NCI-H774 (cell line): ENCODE measurements around the gene POLQ.
"Not testable (repeated sequence)": the region's sequence is repeated elsewhere in the genome, so short reads cannot be mapped to it uniquely, and the experiment has no call there.

Source experiments
- DNase-seq: peaks from one replicate; lab custom pipeline; 2025; lab: John Stamatoyannopoulos, UW

POLQ gene

DNA sequence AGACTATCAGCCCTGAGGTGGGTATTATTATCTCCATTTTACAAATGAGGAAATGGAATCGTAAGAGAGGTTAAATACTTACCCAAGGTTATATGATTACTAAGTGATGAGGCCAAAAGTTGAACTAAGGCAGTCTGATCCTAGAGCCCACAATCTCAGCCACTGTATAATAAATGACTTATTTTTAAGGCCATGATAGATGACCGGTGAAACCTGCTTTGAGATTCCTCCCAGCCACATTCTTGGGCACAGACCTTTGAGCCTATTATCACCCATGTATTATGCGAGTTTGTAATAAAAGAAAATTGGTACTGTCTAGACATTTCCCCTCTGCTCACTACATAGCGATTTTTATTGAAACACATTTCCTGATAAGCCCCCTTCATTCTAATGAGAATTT, 37.4 kb downstream of the POLQ start:
- no peak for DNase-seq

DNA sequence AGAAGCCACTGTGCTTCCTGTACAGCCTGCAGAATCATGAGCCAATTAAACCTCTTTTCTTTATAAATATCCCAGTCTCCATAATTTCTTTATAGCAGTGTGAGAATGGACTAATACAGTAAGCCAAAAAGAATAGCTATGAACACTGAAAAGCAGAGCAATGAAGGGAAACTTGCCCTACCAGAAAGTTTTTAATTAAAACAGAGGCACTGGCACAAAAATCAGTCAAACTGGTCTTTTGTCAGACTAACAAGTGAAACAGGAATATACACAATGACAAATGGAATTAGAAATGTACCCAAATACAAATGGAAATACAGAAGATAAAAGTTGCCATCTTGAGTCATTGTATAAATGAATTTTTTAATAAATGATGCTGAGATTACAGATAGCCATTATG, 40.5 kb downstream of the POLQ start:
- DNase-seq: no peak

DNA sequence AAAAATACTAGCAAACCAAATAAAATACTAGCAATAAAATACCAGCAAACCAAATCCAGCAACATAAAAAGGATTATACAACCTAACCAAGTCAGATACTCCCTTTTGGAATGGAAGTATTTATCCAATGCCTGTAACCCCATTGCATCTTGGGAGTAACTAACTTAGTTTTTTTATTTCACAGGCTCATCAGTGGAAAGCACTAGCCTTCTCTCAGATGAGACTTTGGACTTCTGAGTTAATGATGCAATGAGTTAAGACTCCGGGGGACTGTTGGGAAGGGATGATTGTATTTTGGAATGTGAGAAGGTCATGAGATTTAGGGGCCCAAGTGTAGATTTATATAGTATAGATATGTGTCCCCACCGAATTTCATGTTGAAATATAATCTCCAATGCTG, 41.2 kb downstream of the POLQ start:
- no peak for DNase-seq

DNA sequence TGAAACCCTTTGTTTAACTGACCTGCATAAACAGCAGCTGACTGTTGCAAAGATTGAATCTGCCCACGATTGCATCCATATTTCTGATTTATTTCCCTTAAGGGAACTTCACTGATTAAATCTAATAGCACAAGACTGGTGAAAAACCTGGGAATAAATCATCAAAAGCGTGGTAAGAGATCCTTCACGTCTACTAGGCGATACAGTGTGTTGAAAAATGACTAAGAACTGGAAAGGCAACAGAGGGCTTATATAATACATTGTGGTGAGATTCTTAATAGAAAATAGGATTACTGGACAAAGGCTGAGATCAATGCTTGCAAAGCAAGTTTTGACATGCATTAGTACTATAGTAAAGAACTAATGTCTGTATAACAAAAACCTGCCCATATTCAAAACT, 49.0 kb downstream of the POLQ start:
- DNase-seq: no peak

DNA sequence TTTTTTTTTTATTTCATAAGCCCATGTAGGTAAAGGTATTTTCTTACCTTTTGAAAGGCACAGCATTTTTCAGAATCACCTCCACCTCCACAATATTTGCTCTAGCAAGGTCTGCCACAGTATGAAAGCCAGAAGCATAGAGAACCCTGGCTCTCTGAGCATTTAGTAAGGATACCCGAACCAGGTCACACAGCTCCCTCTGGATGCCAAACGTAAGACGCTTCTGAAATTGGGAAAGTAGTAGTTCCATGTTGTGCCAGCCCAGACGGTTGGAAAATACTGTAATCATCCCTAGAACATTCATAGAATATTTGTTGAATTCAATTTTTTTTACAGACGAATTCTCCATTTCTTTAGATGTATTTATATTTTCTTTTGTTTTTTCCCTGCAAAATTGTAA, 52.4 kb downstream of the POLQ start:
- DNase-seq: no peak

DNA sequence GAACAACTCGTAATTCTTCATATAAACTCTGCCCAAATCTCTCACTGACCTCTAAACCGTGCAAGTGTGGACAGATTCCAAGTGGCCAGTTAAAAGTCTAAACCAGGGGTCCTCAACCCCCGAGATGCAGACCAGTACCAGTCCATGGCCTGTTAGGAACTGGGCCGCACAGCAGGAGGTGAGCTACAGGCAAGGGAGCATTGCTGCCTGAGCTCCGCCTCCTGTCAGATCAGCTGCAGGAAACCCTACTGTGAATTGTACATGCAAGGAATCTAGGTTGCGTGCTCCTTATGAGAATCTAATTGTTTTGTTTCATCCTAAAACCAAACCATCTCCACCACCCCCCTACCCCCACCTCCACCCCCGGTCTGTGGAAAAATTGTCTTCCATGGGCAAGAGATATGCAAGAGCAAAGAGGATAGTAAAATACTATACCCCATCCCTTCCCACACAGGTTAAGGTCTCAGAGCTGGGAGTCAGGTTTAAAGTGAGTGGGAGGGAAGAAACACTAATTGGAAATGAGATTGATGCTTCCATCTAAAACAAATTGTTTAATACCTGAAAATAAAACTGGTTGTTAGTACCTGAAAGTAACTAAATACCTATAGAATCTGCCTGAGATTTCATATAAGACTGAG, 54.0 kb downstream of the POLQ start:
- no peak for DNase-seq

DNA sequence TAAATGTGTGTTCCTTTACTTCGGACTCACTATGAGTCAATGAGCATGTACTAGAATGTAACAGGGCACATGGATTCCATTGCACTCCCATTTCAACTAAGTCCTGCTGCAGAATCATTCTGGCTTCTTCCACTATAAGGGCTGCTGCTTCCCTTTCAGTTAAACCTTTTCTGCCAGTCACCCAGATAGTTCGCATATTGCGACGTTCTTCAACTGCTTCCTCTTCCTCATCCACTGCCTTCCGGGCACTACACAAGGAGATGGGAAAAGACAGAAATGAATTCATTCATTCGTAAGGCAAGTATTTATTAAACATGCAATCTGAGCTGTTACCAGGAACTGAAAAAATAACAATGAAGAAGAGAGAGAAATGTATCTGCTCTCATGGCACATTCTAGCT, 55.6 kb downstream of the POLQ start:
- no peak for DNase-seq

DNA sequence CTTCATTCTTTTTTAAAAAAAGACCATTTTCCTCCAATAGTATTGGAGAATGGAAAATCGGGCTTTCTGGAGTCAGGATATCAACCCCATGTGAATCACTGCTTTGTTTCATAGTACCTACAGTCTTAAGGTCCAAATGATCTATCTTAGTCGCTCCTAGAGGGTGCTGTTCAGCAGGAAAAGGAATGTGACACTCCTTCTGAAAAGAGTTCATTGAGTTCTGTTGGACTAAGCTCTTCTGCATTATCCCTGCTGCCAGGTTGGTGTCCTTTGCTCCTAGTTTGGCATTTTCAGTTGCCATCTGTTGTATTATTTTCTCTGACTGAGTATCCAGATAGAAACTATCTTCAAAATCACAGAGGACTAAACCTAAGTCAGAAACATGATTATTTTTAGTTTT, 57.2 kb downstream of the POLQ start:
- DNase-seq: no peak

DNA sequence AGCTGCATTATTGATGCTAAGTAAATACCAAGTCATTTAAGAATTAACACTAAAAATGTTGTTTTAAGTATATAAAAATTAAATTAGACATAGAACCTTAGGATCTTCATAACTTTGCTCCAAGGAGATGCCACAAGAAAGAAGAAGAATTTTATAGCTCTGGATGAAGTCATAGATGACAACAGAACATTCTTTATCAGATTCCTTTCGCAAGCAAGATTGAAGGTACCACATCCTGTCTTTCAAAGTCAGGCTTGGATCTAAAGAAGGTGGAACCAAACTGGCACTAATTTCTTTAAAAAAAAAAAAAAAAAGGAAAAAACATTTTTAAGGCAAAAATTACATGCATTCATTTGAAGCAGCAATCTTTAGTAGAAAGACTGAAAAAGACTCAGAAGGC, 62.5 kb downstream of the POLQ start:
- no peak for DNase-seq

DNA sequence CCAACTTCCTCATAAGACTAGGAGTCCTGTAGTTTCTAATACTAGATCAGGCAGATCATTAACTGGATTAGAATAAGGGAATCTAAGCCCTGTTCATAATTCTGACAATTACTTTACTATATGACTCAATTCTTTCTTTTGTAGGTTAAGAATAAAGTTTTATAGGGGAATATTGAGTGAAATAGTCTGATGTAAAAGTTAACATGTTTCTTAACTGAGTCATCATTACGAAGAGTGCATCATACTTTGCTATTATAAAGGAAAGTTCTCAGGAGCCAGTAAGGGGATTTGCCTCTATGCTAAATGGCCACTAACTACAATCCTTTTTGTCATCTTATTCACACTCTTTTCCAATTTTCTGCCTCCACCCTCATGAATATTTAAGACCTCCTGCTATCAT, 63.1 kb downstream of the POLQ start:
- DNase-seq: no peak

DNA sequence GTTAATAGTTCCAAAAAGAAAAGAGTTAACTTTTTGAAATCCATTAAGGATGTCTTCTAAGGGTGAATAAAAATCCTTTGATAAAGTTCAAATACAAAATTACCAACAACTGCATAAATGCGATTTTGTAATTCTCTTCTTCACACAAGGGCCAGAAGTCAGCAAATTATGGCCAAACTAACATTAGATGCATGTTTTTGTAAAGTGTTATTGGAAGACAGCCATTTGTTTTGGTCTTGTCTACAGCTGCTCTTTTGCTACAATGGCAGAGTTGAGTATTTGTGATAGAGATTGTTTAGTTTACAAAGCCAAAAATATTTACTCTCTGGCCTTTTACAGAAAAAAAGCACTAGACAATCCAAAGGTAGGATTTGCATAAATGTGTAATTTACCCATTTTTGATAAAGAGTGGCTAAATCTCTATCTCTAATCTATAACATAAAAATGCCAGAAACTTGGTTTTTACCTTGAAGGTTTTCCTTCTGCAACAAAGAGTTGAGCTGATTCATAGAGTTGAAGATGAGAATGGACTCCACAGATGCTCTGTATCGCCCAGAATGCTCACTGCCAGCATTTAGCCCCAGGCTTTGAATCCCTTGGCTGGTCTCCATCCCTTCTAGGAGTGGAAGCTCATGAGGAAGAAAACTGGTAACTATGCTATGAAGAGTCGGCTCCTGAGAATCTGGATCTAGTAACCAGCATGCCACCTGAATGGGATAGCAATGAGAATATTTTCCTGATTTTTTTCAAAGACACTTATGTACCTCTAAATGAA, 64.5 kb downstream of the POLQ start:
- no peak for DNase-seq

DNA sequence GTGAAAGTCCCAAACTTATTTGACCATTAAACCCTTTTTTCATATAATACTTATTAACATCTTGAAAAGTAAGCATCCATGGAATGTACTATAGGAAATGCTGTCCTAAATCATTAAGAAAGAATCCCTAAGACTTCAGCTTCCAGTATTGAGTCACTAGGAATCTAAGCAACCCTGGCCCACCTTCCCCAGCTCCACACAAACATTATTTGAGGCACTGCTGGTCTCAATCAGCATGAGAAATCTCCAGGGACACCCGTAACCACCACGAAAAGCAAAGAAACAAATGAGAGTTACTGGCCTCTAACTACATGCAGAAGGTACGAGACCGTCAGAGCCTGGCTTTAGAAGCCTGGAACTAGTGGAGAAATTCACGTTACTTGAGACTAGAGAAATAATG, 68.2 kb downstream of the POLQ start:
- DNase-seq: no peak

DNA sequence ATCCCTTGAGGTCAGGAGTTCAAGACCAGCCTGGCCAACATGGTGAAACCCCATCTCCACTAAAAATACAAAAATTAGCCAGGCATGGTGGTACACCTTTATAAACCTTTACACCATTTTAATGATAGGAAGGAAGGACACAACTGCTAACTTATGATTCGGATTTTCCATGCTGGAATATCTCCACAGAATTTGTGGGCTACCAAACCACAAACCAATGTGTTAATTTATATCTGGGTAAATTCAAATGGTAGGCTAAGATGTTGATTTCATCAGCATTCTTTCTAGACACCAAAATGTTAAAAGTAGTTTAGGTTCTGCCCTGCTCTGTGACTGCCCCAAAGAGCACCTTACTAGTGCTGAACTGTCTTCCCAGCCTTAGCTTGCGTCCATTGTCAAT, 72.8 kb downstream of the POLQ start:
- DNase-seq: no peak

DNA sequence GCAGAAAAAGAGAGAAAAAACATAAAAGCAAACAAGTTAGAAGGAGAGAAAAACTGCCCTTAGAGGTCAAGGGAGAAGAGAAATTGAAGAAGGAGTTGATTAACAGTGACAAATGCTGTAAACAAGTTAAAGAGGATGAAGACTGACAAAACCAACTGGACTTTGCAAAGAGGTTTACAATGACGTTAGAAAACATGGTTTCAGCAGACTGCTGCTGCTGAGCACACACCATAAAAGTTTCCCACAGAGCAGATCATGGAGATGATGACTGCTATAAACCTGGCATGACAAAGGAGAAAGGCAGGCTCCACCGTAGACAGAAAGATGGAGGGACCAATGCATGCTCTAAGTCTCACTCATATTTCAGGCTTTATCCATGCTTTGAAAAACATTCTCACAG, 78.7 kb downstream of the POLQ start:
- no peak for DNase-seq

DNA sequence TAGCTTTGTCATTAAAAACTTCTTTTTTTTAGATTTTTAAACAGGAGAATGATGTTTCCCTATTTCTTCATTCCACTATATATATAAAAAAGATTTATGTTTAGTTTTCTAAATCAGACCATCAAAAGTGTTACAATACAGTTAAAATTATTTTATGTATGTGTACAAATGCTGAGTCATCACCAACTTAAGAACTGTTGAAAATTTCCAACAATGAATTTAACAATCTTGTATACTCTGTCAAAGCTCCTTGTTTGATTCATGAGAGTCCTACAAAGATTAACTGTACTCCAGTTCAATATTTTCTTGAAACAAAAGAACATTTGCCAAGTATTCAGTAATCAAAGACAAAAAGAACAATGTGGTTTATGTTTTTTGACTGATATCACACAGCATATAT, 82.0 kb downstream of the POLQ start:
- DNase-seq: no peak

DNA sequence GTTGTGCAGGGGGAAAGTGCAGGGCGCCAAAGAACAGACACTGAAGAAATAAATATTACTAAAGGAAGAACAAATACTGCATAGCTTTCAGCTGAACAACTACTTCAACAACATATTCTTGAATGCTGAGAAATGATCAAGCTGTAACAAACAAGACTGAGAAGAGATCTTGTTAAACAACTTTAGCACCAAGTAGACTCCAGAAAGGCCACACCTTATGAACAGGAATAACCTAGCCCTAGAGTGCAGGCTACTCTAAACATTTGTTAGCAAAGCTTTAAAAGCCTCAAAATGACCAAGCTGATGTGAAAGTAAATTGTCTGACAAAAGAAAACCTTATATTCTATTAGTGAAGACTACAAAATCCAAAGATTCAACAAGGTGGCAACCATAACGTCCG, 83.2 kb downstream of the POLQ start:
- no peak for DNase-seq

DNA sequence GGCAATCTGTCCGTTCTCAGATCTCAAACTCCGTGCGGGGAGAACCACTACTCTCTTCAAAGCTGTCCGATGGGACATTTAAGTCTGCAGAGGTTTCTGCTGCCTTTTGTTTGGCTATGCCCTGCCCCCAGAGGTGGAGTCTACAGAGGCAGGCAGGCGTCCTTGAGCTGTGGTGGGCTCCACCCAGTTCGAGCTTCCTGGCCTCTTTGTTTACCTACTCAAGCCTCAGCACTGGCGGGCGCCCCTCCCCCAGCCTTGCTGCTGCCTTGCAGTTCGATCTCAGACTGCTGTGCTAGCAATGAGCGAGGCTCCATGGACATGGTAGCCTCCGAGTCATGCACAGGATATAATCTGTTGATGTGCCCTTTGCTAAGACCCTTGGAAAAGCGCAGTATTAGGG, 94.0 kb downstream of the POLQ start:
- DNase-seq: not testable (repeated sequence)

DNA sequence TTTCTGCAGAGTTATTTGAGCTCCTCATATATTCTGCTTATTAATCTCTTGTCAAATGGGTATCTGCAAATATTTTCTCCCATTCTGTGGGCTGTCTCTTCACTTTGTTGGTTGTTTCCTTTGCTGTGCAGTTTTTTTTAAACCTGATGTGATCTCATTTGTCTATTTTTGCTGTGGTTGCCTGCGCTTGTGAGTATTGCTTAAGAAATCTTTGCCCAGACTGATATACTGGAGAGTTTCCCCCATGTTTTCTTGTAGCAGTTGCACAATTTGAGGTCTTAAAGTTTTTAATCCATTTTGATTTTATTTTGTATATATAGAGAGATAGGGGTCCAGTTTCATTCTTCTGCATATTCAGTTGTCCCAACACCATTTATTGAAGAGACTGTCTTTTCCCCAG, 102.3 kb downstream of the POLQ start:
- DNase-seq: no peak

DNA sequence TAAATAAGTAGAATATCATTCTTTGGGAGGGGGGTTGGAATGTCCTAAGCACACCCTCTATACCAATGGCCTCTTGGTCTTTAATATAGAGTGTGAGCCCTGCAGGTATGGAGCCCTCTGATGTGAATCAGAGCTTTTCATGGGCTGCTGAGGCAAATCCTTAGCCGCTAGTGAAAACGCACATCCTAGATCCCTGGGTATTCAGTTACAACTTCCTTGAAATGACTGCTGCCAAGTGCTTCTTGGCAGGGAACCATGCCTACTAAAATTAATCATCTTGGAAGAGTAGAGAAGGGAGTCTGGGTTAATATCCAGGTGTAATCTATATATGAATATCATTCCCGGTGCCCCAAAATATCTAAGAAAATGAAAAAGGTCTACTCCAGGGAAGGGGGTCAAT, 109.1 kb downstream of the POLQ start:
- no peak for DNase-seq

DNA sequence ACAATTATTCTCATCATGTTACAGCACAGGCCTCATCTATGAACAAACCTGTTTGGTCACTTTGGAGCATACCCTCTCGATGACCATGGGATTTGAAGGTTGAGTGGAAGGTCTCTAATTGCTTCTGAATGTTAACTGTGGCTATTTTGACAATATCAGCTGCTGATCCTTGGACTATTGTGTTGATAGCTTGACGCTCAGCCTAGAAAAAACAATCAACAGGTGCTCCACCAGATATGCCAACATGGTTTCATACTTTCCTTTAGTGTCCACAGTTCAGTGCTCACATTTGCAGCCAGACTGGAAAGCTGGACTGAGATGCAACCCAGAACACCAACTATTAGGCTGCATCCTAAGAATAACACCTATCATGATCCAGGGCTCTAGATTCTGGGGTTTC, 109.7 kb downstream of the POLQ start:
- no peak for DNase-seq

DNA sequence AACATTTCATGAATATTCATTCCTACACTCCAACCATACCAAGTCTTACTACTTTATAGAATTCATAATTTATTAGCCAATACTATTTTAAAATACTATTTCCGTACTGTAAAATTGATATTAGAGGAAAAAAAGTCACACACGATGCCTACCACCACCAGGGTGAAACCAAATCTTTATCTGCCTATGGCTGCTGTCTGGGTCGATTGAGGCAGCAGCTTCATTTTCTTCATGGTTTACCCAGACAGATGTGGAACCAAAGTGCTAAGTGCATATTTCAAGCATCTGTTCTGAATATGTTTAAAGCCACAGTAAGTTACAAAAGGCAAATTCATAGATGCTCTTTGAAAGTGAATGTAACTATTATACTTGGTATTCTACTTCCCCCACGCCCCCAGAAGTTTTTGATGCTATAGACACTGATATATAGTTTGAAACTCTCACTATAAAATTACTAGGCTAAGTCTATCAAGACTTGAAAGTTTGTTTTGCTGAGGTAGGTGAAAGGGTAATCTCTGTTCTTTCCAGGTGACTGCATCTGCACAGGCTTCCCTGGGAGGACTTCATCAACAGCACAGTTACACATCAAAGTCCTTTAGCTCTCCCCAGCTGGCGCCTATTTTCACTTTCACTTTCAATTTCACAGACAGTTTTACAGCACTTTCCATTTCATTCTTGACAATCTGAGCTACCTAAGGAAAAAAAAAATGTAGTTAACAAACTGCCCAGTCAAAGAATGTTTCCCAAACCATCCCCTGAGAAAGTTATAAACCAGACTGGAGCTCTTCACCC, 113.9 kb downstream of the POLQ start:
- peak; percentile 19 for DNase-seq

DNA sequence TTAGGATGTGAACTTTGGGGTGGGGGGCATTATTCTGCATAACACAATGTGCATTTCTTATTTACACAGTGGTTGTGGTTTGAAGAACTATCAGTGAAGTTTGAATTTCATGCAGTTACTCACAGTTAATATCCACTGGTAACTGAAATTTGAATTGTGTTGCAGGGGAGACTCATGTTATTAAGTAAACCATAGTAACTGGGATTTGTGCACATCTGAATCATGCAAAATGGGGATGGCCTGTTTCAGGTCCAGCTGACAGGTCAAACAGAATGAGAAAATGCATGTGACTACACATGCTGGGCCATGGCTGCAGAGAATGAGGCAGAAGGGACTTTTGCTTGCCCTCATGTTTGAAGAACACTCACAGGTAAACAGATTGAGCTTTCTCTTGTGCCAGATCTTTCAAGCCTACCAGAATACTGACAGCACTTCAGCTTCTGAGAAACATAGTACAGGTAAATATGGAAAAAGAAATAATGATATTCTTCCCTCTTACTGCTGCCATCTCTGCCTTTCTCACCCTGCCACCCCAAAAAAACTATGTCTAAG, 115.0 kb downstream of the POLQ start:
- DNase-seq: no peak

DNA sequence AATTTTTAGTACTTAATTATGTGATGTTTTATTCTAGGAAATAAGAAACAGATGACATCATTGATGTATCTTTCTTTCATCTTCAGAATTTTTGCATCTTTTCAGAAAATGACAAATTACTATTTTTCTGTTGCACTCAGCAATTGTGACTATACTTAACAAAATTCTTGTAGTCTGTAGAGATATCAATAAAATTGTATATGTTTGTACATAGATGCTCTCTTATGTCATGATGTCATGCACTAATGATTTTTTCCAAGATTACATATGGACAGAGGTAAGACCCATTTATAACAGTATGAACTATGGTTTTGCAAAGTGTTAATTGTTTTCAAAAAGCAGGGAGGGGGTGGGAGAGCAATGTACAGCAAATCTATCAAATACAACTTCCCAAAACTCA, 121.2 kb downstream of the POLQ start:
- no peak for DNase-seq
